ENCODE results near the gene MYH9. TPM values are rescaled to one million over a fixed set of nuclear protein-coding genes. Genes with fewer than 3 reads are reported as not detected.
"Not testable (repeated sequence)": the region's sequence is repeated elsewhere in the genome, so short reads cannot be mapped to it uniquely, and the experiment has no call there.

MYH9 gene
- total and polyA plus RNA-seq, 10 donors = 59.8 to 1,376 (median 711) TPM

DNA sequence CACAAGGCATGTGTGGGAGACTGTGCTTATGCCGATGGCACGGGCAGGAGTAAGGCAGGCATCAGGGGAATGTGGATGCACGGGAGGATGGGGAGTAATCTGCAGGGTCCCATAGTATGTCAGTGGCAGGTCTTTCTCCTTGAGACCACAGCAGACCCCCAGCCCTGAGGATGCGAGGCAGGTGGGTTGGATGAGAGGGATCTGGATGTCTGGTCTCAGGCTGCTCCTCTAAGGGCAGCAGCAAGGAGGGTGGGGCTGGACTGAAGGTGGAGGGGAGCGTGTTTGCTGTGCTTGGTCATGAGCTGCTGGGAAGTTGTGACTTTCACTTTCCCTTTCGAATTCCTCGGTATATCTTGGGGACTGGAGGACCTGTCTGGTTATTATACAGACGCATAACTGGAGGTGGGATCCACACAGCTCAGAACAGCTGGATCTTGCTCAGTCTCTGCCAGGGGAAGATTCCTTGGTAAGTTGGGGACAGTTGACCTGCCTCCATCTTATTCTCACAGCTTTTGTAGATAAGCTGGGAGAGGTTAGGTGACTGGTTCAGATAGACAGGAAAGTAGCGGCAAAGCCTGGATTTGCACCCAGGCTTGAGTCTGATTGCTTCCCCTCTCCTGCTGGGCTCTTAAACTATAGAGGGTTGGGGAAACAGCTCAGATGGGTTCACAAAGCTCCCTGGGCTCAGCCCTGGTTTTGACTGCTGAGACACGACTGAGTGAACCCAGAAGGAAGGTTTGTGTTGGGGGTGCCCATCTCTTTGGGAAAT, 134.8 kb downstream of the MYH9 start, which contains the start of gene APOL1:
Gene APOL1, plus strand, starts transcription at position 380 of the 769 bp plus-strand sequence. CDS start 1,823 bp downstream, outside the sequence.
- Histone ChIP-seq H3K27ac (peak within 1 kb of the TSS; percentile 80 to 92 (median 84)), H3K4me3 (peak within 1 kb of the TSS; percentile 41 to 77 (median 54)), H3K4me1 (peaks cover 26 to 57% (median 47%) of the 10 kb centered on the region in 6 donors), H3K27me3 (replicated peaks in 1 of 7) (no peaks in the 10 kb centered on the region), H3K9me3 (peaks cover 0 to 13% (median 6%) of the 10 kb centered on the region in 8 donors), H3K36me3 (peaks cover 0 to 23% (median 9%) of the 10 kb centered on the region in 6 donors)
- WGBS, 5 donors = 18 to 29% (median 22%) methylated on average over 10 of the region's 10 CpGs
- TF ChIP-seq, protein P1, sequence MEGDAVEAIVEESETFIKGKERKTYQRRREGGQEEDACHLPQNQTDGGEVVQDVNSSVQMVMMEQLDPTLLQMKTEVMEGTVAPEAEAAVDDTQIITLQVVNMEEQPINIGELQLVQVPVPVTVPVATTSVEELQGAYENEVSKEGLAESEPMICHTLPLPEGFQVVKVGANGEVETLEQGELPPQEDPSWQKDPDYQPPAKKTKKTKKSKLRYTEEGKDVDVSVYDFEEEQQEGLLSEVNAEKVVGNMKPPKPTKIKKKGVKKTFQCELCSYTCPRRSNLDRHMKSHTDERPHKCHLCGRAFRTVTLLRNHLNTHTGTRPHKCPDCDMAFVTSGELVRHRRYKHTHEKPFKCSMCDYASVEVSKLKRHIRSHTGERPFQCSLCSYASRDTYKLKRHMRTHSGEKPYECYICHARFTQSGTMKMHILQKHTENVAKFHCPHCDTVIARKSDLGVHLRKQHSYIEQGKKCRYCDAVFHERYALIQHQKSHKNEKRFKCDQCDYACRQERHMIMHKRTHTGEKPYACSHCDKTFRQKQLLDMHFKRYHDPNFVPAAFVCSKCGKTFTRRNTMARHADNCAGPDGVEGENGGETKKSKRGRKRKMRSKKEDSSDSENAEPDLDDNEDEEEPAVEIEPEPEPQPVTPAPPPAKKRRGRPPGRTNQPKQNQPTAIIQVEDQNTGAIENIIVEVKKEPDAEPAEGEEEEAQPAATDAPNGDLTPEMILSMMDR (IDR thresholded peaks at IDR 0.05 in 8 of 11, conservative IDR thresholded peaks at IDR 0.05 in 3 of 11) = no peak
- peak in 1 of 3 donors; percentile 67 for TF ChIP-seq POLR2A (IDR thresholded peaks at IDR 0.05)
- peak in 2 of 3 donors; percentile 73 to 77 for TF ChIP-seq POLR2AphosphoS5 (IDR thresholded peaks at IDR 0.05)
- DNase-seq = peak; percentile 84
- intact Hi-C loops (cut with DNase I; ENCODE audit: low total_unique reads) = no loop called here

DNA sequence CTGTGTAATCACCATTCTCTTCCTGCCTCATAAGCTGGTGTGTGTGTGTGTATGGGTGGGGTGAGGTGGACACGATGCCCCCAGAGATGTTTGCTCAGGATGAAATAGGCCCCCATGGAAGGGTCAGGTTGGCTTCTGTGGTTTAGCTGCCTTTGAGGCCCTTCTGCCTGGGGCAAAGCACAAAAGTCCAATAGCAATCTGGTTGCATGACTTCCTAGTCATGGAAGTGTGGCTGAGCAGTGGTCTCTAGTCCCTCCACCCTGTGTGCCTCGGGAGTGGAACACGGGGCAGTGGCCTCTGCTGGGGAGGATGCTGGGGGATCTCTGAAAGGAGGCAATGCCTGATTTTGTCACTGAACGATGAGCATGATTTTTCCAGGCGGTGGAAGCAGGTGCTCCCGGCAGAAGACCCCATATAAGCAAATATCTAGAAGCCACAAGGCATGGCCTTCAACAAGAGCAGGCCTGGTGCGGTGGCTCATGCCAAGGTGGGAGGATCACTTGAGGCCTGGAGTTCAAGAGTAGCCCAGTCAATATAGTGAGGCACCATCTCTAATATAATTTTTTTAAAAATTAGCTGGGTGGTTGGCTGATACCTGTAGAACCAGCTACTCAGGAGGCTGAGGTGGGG, 135.7 kb downstream of the MYH9 start:
- H3K36me3 ChIP-seq = peaks cover 0 to 15% (median 2%) of the 10 kb centered on the region in 6 donors
- peaks cover 0 to 13% (median 6%) of the 10 kb centered on the region in 8 donors for H3K9me3 ChIP-seq
- WGBS, 5 donors = 82 to 94% (median 85%) methylated on average over 4 to 7 of the region's 7 CpGs
- H3K4me1 ChIP-seq = peaks cover 26 to 48% (median 39%) of the 10 kb centered on the region in 6 donors
- intact Hi-C loops (cut with DNase I; ENCODE audit: low total_unique reads); DNase-seq; H3K27me3 ChIP-seq (replicated peaks in 1 of 7): not testable (repeated sequence)
- H3K4me3 ChIP-seq = peak overlapping the region in 3 of 8 donors; percentile 49 to 77 (median 51)
- peak overlapping the region; percentile 80 to 92 (median 84) for H3K27ac ChIP-seq

DNA sequence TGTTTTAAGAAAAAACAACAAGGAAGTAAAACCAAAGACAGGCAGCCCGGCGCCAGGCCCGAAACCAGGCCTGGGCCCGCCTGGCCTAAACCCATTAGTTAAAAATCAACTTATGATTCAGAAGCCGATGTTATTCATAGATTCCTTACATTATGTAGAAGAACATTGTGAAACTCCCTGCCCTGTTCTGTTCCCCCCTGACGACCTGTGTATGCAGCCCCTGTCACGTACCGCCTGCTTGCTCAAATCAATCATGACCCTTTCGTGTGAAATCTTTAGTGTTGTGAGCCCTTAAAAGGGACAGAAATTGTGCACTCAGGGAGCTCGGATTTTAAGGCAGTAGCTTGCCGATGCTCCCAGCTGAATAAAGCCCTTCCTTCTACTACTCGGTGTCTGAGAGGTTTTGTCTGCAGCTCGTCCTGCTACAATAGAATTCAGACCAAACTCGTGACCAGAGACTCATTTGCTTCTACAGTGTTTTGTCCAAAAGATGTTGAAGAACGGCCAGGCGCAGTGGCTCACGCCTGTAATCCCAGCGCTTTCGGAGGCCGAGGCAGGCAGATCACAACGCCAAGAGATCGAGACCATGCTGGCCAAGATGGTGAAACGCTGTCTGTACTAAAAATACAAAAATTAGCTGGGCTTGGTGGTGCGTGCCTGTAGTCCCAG, 137.3 kb downstream of the MYH9 start:
- H3K36me3 ChIP-seq; H3K4me3 ChIP-seq; H3K27me3 ChIP-seq (replicated peaks in 1 of 7); DNase-seq; H3K27ac ChIP-seq; intact Hi-C loops (cut with DNase I; ENCODE audit: low total_unique reads): not testable (repeated sequence)
- WGBS, 5 donors = 86 to 93% (median 91%) methylated on average over 24 of the region's 24 CpGs
- Histone ChIP-seq H3K9me3 (peaks cover 0 to 13% (median 6%) of the 10 kb centered on the region in 8 donors), H3K4me1 (peaks cover 19 to 34% (median 29%) of the 10 kb centered on the region in 6 donors)

DNA sequence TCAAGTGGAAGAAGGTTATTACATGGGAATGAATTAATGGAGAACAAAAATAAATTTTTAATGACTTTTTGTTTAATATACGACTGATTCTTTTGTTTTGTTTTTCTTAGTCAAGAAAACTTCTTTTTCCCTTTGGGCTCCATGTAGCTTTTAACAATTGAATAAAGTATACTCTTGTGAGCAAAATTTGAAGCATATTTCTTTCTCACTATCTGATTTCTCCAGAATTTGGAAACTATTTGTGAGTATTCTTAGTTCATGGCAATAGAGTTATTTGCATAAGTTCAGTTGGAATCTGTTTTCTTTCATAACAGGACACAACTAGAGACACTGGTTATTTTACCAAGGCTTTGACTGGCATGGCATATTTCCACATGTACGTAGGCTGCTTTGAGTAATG, 138.6 kb downstream of the MYH9 start:
- Histone ChIP-seq H3K9me3 (peaks cover 0 to 13% (median 6%) of the 10 kb centered on the region in 8 donors), H3K27me3 (replicated peaks in 1 of 7) (no peaks in the 10 kb centered on the region), H3K4me3 (no peak overlapping the region), H3K4me1 (peaks cover 12 to 21% (median 18%) of the 10 kb centered on the region in 6 donors), H3K27ac (no peak overlapping the region), H3K36me3 (no peaks in the 10 kb centered on the region)
- intact Hi-C loops (cut with DNase I; ENCODE audit: low total_unique reads) = no loop called here
- DNase-seq = no peak
- TF ChIP-seq POLR2AphosphoS5 (IDR thresholded peaks at IDR 0.05) = no peak
- no peak for TF ChIP-seq POLR2A (IDR thresholded peaks at IDR 0.05)
- TF ChIP-seq, protein P1 (IDR thresholded peaks at IDR 0.05 in 8 of 11, conservative IDR thresholded peaks at IDR 0.05 in 3 of 11) = no peak
- WGBS, 5 donors = 93 to 98% (median 98%) methylated on average over 2 of the region's 2 CpGs

All from spleen (tissue), 11 donors.